ENCODE measurements around the gene COL6A3.
"Not testable (repeated sequence)": the region's sequence is repeated elsewhere in the genome, so short reads cannot be mapped to it uniquely, and the experiment has no call there.

The COL6A3 gene

DNA sequence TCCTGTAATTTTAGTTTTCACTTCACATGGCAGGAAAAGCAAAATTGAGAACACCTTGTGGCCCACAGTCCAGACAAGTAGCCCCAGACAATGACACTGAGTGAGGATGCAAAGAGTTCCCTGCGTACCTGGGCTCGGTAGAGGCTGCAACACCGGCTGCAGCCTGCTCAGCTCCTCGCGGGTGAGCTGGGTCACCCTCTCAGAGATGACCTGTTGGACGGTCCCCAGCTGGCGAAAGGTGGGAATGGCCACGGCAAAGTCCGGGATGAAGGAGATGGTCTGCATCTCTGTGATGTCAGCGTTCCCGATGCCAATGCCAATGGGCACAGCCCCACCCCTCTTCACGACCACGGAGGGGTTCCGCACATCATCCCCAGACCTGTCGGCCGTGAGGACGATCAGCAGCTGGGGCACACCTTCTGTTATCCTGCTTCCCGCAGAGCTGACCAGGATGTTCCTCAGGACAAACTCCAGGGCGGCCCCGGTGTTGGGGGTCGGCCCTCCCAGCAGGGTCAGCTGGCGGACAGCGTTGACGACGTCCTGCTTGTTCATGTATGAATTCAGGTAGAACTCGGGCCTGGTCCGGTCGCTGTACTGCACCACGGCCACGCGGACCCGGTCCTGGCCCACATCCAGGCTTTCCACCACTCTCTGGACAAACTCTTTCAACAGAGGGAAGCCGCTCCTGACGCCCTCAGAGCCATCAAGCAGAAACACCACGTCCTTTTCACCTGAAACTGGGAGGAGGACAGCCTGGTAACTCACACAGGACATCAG lies 39.5 kb downstream of the COL6A3 start:
- no peak for DNase-seq

- DNase-seq = no peak
Observed at GRCh38 chr2:237371856-237372255, 42.1 kb downstream of the COL6A3 start.

GRCh38 chr2:237365671-237366070 lies 48.3 kb downstream of the COL6A3 start:
- no peak for DNase-seq

- no peak for DNase-seq
Observed at GRCh38 chr2:237364655-237365054, 49.3 kb downstream of the COL6A3 start.

DNA sequence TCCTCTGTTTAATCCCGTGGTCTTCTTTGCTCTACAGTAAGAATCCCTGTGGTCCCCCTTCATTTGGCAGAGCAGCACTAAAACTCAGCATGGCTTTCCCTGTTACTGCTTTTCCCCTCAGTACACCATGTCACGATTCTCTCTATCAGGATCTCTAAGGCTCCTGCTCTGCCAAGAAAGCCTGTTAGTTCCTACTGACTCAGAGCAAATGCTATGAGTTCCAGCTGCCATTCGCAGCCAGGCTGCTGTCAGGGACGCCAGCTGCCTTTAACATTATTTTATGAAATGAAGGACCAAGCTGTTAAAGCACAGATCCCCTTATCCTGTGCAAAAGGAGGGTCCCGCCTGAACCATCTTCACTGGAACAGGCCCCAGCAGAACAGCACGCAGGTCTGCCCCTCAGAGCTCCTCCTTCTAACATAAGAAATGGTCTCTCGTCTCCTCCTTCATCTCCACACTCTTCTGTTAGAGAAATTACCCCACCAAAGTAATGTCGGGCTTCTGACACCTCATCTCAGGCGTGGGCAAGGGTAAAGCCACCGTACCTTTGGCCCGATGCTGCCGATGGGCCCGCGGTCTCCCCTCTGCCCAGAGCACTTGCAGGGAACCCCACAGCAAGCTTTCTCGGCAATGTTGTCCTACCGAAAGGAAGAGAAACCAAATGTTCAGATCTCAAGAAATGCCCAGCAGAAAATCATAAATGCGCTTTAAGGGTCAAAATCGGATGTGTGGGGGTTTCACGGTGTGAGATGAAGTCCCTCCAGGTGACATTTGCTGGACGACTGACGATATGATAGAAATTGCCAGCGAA lies 52.6 kb downstream of the COL6A3 start:
- no peak for DNase-seq

DNA sequence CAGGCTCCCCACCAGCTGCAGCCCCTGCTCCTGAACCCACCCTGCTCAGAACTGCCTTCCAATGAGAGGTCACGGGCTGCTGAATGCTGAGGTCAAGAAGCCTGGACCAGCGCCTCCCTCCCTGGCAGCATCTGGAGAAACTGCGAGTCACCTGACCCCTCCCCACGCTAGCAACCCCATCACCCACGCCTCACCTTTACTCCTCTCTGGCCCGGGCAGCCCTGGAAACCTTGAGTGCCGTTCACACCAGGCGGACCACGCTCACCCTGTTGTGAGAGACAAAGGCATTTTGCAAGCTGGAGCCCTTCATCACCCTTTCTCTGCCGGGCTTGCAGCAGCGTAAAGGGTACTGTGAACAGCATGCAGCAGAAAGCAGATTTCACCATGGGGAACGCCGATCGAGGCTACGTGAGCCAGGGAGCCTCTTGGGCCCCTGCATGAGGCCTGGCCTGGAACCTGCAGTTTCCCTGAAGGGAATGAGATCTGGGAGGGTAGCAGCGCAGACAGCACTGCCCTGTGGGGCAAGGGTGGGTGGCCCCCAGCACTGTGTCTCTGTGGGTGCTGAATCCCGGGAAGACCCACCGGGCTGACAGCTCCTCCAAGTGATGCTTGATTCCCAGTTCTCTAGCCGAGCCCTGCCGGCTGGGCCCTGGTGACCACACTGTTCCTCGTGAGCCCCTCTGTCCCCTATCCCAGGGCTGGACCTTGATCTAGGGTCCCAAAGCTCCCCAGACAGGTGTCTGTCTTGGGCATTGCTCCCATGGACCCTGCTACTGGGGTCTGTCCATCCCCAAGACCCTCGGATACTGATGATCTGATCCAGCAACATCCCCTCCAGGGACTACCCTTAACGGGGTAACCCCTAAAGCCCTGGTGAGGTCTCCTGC lies 53.8 kb downstream of the COL6A3 start:
- no peak for DNase-seq

DNA sequence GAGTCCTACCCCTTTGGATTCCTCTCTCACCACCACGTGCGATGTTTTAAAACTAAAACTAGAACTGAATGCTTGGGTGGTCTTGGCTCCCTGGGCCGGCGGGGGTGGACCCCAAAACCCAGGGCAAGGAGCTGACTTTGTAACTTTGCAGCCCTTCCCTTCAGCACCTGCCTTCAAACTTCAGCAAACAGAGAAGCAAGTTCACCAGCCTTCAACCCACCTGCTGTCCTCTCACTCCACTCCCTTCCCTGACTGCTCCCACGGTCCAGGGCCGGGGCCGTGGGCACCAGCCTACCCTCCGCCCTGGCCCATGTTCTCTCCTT lies 54.5 kb downstream of the COL6A3 start:
- no peak for DNase-seq

DNA sequence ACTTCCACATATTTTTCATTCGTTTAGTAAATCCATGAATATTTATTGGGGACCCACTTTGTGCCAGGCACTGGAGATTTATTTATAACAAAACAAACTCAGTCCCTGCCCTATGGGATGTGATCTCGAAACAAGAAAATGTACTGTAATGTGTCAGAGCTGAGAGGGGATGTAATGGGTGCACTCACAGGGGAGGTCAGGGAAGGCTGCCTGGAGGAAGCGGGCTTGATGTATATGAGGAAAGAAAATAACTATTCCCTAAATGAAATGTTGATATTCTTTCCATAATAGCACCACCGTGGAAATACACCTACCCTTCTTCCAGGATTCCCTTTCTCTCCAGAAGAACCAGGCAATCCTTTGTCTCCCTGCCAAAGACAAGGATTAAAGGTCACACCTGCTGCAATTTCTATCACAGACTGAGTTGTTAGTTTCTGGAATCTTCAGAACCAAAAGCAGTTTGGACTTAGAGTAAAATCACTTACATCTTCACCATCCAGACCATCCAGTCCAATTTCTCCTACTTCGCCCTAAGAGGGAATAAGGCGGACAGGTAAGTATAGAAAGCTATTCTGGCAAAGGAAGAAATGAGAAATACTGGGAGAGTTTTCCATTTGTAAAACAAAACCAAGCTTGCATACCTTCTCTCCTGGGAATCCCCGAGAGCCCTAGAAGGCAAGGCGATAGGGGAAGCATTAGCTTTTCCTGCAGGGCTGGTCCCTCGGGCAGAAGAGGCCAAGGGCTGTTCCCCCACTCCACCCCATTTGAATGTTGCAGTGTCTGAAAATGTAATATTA lies 55.0 kb downstream of the COL6A3 start:
- DNase-seq = no peak

DNA sequence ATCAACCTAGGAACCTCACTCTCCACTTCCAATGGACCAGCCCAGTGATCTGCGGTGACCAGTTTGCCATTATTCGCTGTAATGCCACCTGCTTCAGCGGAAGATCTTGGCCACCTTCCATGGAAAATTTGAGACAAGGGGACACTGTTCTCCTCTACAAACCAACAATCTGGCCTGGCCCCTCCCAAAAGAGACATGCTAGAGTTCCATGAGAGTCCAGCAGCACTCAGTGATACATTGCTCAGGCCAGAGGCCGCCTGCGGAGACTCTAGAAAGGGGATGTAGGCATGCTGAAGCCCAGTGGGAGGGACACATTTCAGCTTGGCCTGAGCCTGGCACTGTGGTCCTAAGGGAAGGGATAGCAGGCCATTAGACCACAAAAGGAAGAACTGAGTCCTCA lies 58.3 kb downstream of the COL6A3 start:
- no peak for DNase-seq

- no peak for DNase-seq
Observed at GRCh38 chr2:237354892-237355291, 59.1 kb downstream of the COL6A3 start.

DNA sequence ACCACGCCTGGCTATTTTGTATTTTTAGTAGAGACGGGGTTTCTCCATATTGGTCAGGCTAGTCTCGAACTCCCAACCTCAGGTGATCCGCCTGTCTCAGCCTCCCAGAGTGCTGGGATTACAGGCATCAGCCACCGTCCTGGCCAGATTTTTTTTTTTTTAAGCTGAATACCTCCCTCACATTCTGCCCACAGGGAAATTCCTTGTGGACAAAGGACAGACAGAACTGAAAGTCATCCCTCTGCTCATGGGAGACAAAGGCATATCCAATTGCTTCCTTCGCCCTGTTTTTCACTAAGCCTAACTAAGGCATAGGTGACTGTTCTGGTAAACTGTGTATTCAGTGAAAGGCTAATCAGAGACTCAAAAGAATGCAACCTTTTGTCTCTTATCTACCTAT lies 59.8 kb downstream of the COL6A3 start:
- not testable (repeated sequence) for DNase-seq

DNA sequence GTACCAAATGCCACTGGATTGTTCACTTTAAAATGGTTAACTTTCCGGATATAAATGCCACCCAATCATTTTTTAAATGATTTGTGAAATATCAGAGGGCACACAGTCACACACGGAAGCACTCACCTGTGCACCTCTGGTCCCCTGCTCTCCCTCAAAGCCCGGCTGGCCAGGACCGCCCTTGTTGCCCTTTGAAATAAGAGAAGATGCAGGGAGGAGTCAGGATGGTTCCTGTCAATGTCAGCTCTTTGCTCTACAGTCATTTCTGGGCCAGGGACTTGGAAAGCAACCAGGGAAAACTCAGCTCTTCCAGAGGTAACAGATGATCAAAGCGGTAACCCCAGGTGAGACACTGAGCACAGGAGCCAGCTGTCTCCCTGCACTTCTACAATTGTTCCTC lies 60.7 kb downstream of the COL6A3 start:
- no peak for DNase-seq

DNA sequence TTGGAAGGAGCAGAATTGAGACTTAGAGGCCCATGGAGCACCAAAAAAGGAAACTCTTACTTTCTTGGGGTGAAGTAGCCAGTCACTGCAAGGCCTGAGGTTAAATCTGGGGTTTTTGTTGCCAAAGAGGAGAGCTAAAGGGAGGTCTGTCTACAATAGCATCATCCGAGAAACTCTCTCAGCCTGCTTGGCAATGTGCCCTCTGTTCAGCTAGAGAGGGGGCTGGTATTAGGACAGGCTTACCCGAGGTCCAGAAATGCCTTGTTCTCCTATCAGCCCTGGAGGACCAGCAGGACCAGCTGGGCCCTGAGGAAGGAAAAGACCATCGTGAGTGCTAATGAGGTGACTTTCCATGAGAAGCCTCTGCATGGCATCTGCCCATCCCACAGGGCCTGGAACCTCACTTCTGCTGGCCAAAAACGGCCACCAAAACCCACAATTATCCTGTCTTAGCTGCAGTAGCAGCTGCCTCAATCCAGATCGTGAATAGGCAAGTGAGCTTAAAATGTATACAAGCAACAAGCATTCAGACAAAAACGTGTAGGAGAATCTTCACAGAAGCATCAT lies 61.6 kb downstream of the COL6A3 start:
- no peak for DNase-seq

DNA sequence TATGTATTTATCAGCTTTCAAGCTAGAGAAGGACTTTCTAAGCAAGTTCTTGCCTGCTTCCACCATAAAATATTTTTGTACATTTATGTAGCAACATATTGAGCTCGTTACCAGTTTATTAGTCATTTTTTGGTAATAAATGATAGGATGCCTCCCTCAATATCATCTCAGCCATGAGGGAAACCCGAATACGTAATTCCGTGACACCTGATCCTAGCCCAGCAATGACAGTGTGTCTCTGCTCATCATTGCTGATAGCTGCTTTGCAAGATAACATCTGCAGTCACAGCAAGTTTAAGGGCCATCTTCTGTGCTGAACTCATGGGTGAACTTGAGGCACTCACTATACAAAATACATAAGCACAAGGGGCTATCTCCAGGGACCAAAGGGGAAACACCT lies 62.2 kb downstream of the COL6A3 start:
- no peak for DNase-seq

DNA sequence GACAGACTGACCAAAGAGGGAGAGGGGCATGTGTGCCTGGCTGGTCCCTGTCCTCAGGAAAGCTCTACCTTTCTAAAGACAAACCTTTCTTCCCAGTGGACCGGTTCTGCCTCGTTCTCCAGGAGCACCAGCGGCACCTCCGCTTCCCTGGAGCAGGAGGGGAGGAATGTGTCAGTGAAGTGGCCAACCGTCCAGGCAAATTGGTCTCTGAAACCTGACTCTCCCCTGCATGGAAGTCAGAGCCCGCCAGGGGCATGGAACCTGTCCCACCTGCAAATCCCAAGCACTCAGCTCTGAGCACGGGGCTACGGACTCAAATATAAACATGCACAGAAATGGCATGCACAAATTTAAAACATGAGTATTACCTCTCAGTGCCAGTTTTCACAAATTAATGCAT lies 62.9 kb downstream of the COL6A3 start:
- no peak for DNase-seq

GRCh38 chr2:237350597-237350996 lies 63.4 kb downstream of the COL6A3 start:
- DNase-seq = no peak

- DNase-seq = no peak
Observed at GRCh38 chr2:237350070-237350469, 63.9 kb downstream of the COL6A3 start.

- DNase-seq = no peak
Observed at GRCh38 chr2:237348281-237348865, 65.6 kb downstream of the COL6A3 start.

DNA sequence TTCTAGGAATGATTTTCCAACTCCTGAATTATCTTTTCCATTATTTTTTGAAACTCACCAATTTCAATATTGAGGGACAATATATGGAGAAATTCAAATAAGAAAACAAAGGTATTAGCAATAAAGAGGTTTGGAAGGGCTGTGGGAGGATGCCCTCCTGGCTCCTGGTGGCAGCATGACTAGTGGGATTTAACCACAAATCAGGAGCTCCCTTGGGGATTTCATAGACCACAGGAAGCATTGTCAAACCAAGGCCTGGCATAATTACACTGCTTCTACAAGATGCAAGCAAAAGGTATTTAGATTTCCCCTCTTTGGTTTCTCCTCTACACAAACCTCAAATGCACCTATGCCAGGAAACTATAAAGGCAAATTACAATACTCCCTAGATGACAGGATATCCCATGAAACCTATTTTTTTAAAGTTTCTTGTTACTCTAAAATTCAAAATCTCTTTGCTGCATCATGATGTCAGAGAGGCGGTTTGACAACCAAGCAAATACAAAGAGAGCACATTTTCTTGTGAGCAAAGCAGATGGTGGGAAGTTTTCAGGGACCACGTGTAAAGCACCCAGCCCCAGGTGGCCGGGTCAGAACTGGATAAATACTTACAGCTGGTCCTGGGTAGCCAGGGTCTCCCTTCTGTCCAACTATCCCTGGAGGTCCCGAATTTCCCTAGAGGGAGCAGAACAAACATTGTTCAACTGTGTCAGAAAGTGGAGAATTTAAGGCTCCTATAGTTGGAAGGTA lies 67.9 kb downstream of the COL6A3 start:
- DNase-seq = no peak

DNA sequence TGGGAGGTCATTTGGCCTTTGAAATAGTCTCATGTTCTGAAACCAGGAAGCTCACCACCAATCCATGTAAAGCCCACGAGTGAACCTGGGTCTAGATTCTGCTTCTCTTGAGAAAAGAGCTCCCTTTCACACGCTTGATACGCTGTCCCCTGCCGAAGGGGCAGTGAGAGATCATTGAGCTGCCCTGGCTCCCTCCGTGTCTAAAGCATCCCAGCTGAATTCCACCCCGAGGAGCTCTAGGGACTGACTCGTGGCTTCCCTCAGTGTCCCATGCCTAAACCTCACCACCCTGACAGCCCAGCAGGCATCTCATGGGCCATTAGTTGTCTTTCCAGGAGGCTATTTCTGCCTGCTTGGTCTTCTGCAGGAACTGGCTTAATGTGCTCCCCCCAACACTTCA lies 68.6 kb downstream of the COL6A3 start:
- DNase-seq = no peak

GRCh38 chr2:237344942-237345341 lies 69.0 kb downstream of the COL6A3 start:
- DNase-seq = no peak

All from NCI-H2081 (cell line).